H1 (cell line): ENCODE measurements around the gene RASL10A. TPM values are rescaled to one million over a fixed set of nuclear protein-coding genes. Genes with fewer than 3 reads are reported as not detected.

Source experiments
- CTCF ChIA-PET: fragments of 300-600 bp; sonication (Branson Sonifier 250); formaldehyde crosslinking; loops from one replicate; lab custom pipeline; 2021; ENCODE audit not compliant: partially characterized antibody; lab: Charles Lee
- POLR2A ChIA-PET: fragments of 300-600 bp; sonication (Branson Sonifier 250); formaldehyde crosslinking; loops from one replicate; lab custom pipeline; 2021; ENCODE audit warnings: inconsistent platforms; ENCODE audit not compliant: partially characterized antibody; lab: Charles Lee
- DNase-seq, 2 experiments: peaks; one replicate each; pipeline versions ENCODE4 v3.0.0 to v3.0.0-alpha.2; 2010 to 2022; ENCODE audit warnings: low spot score in 2 of 2, low read depth in 1 of 2, mixed read lengths in 1 of 2
- FAIRE-seq: peaks from 2 replicates; lab custom pipeline; 2011; peaks lifted over from hg19 to GRCh38; lab: Jason Lieb, UNC
- H2AFZ ChIP-seq: 2 replicates; pipeline ENCODE4 v1.8.1; 2012; ENCODE audit warnings: low read length, inconsistent platforms
- H2AK5ac ChIP-seq: 2 replicates; pipeline ENCODE4 v1.6.1; 2013; ENCODE audit warnings: low read depth, low read length
- H2BK120ac ChIP-seq: replicated peaks from 2 replicates; pipeline ENCODE3; 2013; ENCODE audit warnings: low read depth, low read length, inconsistent platforms
- H2BK12ac ChIP-seq: 2 replicates; pipeline ENCODE4 v1.6.1; 2013; ENCODE audit warnings: low read depth, low read length
- H2BK15ac ChIP-seq: 2 replicates; pipeline ENCODE4 v1.6.1; 2013; ENCODE audit warnings: low read length
- H2BK20ac ChIP-seq: 2 replicates; pipeline ENCODE4 v1.6.1; 2013; ENCODE audit warnings: low read length
- H2BK5ac ChIP-seq: 2 replicates; pipeline ENCODE4 v1.6.1; 2013; ENCODE audit warnings: low read depth, low read length
- H3K14ac ChIP-seq: 2 replicates; pipeline ENCODE4 v1.6.1; 2013; ENCODE audit warnings: inconsistent platforms; ENCODE audit not compliant: insufficient read length
- H3K18ac ChIP-seq: 2 replicates; pipeline ENCODE4 v1.6.1; 2013; ENCODE audit warnings: low read length; ENCODE audit errors: extremely low read depth
- H3K23ac ChIP-seq: 2 replicates; pipeline ENCODE4 v1.6.1; 2013; ENCODE audit warnings: inconsistent platforms; ENCODE audit not compliant: insufficient read length
- H3K23me2 ChIP-seq: 2 replicates; pipeline ENCODE4 v1.6.1; 2013; ENCODE audit warnings: low read depth, low read length
- H3K27ac ChIP-seq: 2 replicates; pipeline ENCODE4 v1.6.1; 2011; ENCODE audit warnings: low read depth, low read length, inconsistent platforms
- H3K27me3 ChIP-seq, 4 experiments: replicated peaks in 1 of 4; 1 replicate in 1 of 4; 2 replicates in 3 of 4; pipeline versions ENCODE4 v1.6.1 to v1.8.1; 2011 to 2013; ENCODE audit warnings: low read length in 3 of 4, mild to moderate bottlenecking in 3 of 4, inconsistent platforms in 2 of 4, mixed read lengths in 2 of 4, moderate library complexity in 1 of 4; ENCODE audit not compliant: control insufficient read depth in 3 of 4, insufficient read depth in 3 of 4; ENCODE audit errors: extremely low read depth in 1 of 4
- H3K36me3 ChIP-seq, 4 experiments: 2 replicates each; pipeline versions ENCODE4 v1.6.1 to v1.8.1; 2011 to 2013; ENCODE audit warnings: mild to moderate bottlenecking in 4 of 4, low read length in 3 of 4, moderate library complexity in 2 of 4, control low read depth in 1 of 4, inconsistent platforms in 1 of 4; ENCODE audit not compliant: insufficient read depth in 4 of 4, control insufficient read depth in 2 of 4
- H3K4ac ChIP-seq: replicated peaks from 2 replicates; pipeline ENCODE3; 2013; ENCODE audit warnings: low read length, low read depth, mixed read lengths, inconsistent platforms; ENCODE audit not compliant: insufficient read length
- H3K4me1 ChIP-seq, 4 experiments: replicated peaks in 1 of 4; 1 replicate in 1 of 4; 2 replicates in 3 of 4; pipeline versions ENCODE4 v1.6.1 to v1.8.1; 2011 to 2013; ENCODE audit warnings: low read length in 3 of 4, inconsistent platforms in 2 of 4, mixed read lengths in 1 of 4; ENCODE audit not compliant: insufficient read depth in 4 of 4, control insufficient read depth in 3 of 4
- H3K4me2 ChIP-seq, 2 experiments: 2 replicates each; pipeline versions ENCODE4 v1.6.1 to v1.8.1; 2011 to 2013; ENCODE audit warnings: low read depth in 2 of 2, low read length in 2 of 2, control low read depth in 1 of 2, inconsistent platforms in 1 of 2, mild to moderate bottlenecking in 1 of 2; ENCODE audit not compliant: insufficient read depth in 1 of 2
- H3K4me3 ChIP-seq, 4 experiments: fragments of 200-600, 300-600 bp in 1 of 4; sonication (generic), shearing (Covaris generic), sonication (Bioruptor Twin) in 1 of 4; 2 replicates each; pipeline versions ENCODE4 v1.5.1 to v1.8.1; 2011 to 2016; ENCODE audit warnings: low read length in 4 of 4, low read depth in 3 of 4, control low read depth in 2 of 4, inconsistent platforms in 2 of 4, mild to moderate bottlenecking in 2 of 4, mixed read lengths in 1 of 4, moderate library complexity in 1 of 4; ENCODE audit not compliant: insufficient read depth in 2 of 4; ENCODE audit errors: extremely low read depth in 1 of 4
- H3K56ac ChIP-seq: replicated peaks from 2 replicates; pipeline ENCODE3; 2013; ENCODE audit warnings: low read depth, mild to moderate bottlenecking, mixed read lengths, low read length, inconsistent platforms; ENCODE audit not compliant: insufficient read length
- H3K79me1 ChIP-seq: 2 replicates; pipeline ENCODE4 v1.6.1; 2013; ENCODE audit warnings: low read depth, low read length, control low read depth
- H3K79me2 ChIP-seq, 2 experiments: 2 replicates each; pipeline versions ENCODE4 v1.6.1 to v1.8.1; 2012 to 2013; ENCODE audit warnings: low read length in 2 of 2, mild to moderate bottlenecking in 2 of 2, inconsistent platforms in 1 of 2; ENCODE audit not compliant: insufficient read depth in 2 of 2, control insufficient read depth in 1 of 2
- H3K9ac ChIP-seq, 4 experiments: replicated peaks in 1 of 4; 1 replicate in 1 of 4; 2 replicates in 3 of 4; pipeline versions ENCODE4 v1.6.1 to v1.8.1; 2011 to 2013; ENCODE audit warnings: low read depth in 3 of 4, low read length in 3 of 4, control low read depth in 2 of 4, mild to moderate bottlenecking in 2 of 4, moderate library complexity in 2 of 4, inconsistent platforms in 1 of 4; ENCODE audit errors: extremely low read depth in 1 of 4
- H3K9me3 ChIP-seq, 2 experiments: 2 replicates each; pipeline versions ENCODE4 v1.6.1 to v1.8.1; 2012 to 2013; ENCODE audit warnings: mild to moderate bottlenecking in 2 of 2, moderate library complexity in 2 of 2, control low read depth in 1 of 2, inconsistent platforms in 1 of 2, low read depth in 1 of 2, low read length in 1 of 2, mixed read lengths in 1 of 2; ENCODE audit not compliant: insufficient read depth in 2 of 2
- H4K20me1 ChIP-seq, 2 experiments: replicated peaks in 1 of 2; 2 replicates each; pipeline versions ENCODE3 to v1.8.1; 2011 to 2013; ENCODE audit warnings: inconsistent platforms in 2 of 2, low read length in 2 of 2, mild to moderate bottlenecking in 1 of 2; ENCODE audit not compliant: insufficient read depth in 2 of 2, control insufficient read depth in 1 of 2
- H4K5ac ChIP-seq: 2 replicates; pipeline ENCODE4 v1.6.1; 2013; ENCODE audit warnings: low read length, low read depth, mixed read lengths, inconsistent platforms; ENCODE audit not compliant: insufficient read length
- H4K8ac ChIP-seq: 2 replicates; pipeline ENCODE4 v1.8.0; 2013; ENCODE audit warnings: mild to moderate bottlenecking, moderate library complexity, low read length, inconsistent platforms; ENCODE audit not compliant: insufficient read depth; ENCODE audit errors: extremely low read depth
- H4K91ac ChIP-seq: replicated peaks from 2 replicates; pipeline ENCODE3; 2013; ENCODE audit warnings: low read length, mixed read lengths, inconsistent platforms; ENCODE audit not compliant: insufficient read length
- EGR1 ChIP-seq: IDR thresholded peaks from 2 replicates; pipeline ENCODE4 v1.6.1; 2011; ENCODE audit warnings: low read depth, low read length, borderline replicate concordance
- HDAC2 ChIP-seq, 2 experiments: fragments of 300-600 bp in 1 of 2; sonication (generic) in 1 of 2; IDR thresholded peaks; 2 replicates each; pipeline ENCODE4 v1.6.1; 2011 to 2012; ENCODE audit warnings: low read depth in 2 of 2, low read length in 2 of 2, mild to moderate bottlenecking in 2 of 2, moderate library complexity in 2 of 2, borderline replicate concordance in 1 of 2, inconsistent platforms in 1 of 2
- POLR2A ChIP-seq, 2 experiments: IDR thresholded peaks; 1 replicate in 1 of 2; 2 replicates in 1 of 2; pipeline ENCODE4 v1.6.1; 2011; ENCODE audit warnings: low read depth in 2 of 2, low read length in 2 of 2, mild to moderate bottlenecking in 2 of 2; ENCODE audit errors: control extremely low read depth in 1 of 2
- TCF12 ChIP-seq: IDR thresholded peaks from 2 replicates; pipeline ENCODE4 v1.6.1; 2011; ENCODE audit warnings: low read depth, mild to moderate bottlenecking, low read length
- whole genome bisulfite sequencing, 2 experiments: shearing (Covaris generic) in 1 of 2; methylation state at CpG; one replicate each; pipeline versions ENCODE4 v1.1.6 to v1.1.7; 2013 to 2015; ENCODE audit warnings: low lambda C conversion rate in 2 of 2, mixed read lengths in 2 of 2, inconsistent platforms in 1 of 2, low coverage in 1 of 2, missing lambda C conversion rate in 1 of 2; ENCODE audit not compliant: insufficient replicate concordance in 2 of 2, insufficient coverage in 1 of 2, insufficient read length in 1 of 2; ENCODE audit errors: extremely low coverage in 1 of 2, missing lambda C conversion rate in 1 of 2; 5-methylcytosine and 5-hydroxymethylcytosine counted together
- polyA plus RNA-seq, 7 experiments: library from polyadenylated mRNA; depleted of rRNA in 3 of 7; stranded (reverse) in 5 of 7; unstranded in 2 of 7; fragments of >200 nt in 5 of 7; fragments of 200-250 nt in 2 of 7; gene quantifications; 1 replicate in 5 of 7; 2 replicates in 1 of 7; 4 replicates in 1 of 7; pipeline versions ENCODE4 v1.2.1 to v1.2.3, GENCODE V29; 2011 to 2013; ENCODE audit warnings: missing spikeins in 2 of 7, mixed read lengths in 2 of 7
- total RNA-seq: library from RNA; stranded (reverse); fragmentation: NEBNext Ultra II Directional; extraction: Animal tissue kit (Norgen Biotek cat#: 25700); gene quantifications from 2 replicates; pipeline ENCODE4 v1.2.1, GENCODE V29; 2021

Gene RASL10A
- total and polyA plus RNA-seq, 2 of the 8 experiments (the other 6 are each of a cell fraction or from before 2014, with no cell fraction given), result 1.1 to 1.5 TPM

GRCh38 chr22:29334696-29335344 lies 19.3 kb upstream of the RASL10A start:
- H3K4me1 ChIP-seq, result no peaks in the 10 kb centered on the region; a peak in 1 of 7 replicates
- no peak overlapping the region for H2AK5ac ChIP-seq
- H2BK15ac ChIP-seq, result no peak overlapping the region
- no peak overlapping the region for H4K5ac ChIP-seq
- no peak overlapping the region for H3K27ac ChIP-seq
- H3K23ac ChIP-seq, result no peak overlapping the region
- no peak overlapping the region; the same call in 1 of the 2 replicates for H4K8ac ChIP-seq
- H3K9ac ChIP-seq, result no peak overlapping the region
- no peaks in the 10 kb centered on the region for H3K23me2 ChIP-seq
- no peaks in the 10 kb centered on the region for H3K79me2 ChIP-seq
- no peak overlapping the region for H2AFZ ChIP-seq
- H2BK5ac ChIP-seq, result no peak overlapping the region
- FAIRE-seq (no peak), DNase-seq (no peak)
- H3K9me3 ChIP-seq, result no peaks in the 10 kb centered on the region
- no peak overlapping the region for H3K18ac ChIP-seq
- CTCF ChIA-PET, result interaction anchor here (1.9 kb wide), 1 partner anchor 15 kb away, joined by 5 read pairs; no protein-coding TSS in a partner anchor
- H3K27me3 ChIP-seq, result no peaks in the 10 kb centered on the region
- no peak overlapping the region for H3K56ac ChIP-seq
- POLR2A ChIA-PET, result no interaction called here
- H2BK120ac ChIP-seq, result no peak overlapping the region
- H4K91ac ChIP-seq, result no peak overlapping the region
- H4K20me1 ChIP-seq, result peaks cover 3 to 8% of the 10 kb centered on the region in 2 experiments
- H2BK20ac ChIP-seq, result no peak overlapping the region
- no peak overlapping the region for H2BK12ac ChIP-seq
- H3K14ac ChIP-seq, result no peak overlapping the region
- WGBS, 2 experiments, result 93% methylated on average over 12 of the region's 12 CpGs; no CpG with 5 or more reads in 1 of the 2 experiments
- no peak overlapping the region for H3K4ac ChIP-seq
- H3K79me1 ChIP-seq, result no peaks in the 10 kb centered on the region
- H3K4me3 ChIP-seq, result no peak overlapping the region
- H3K36me3 ChIP-seq, result peaks cover 10 to 26% (median 20%) of the 10 kb centered on the region in 4 experiments; a peak in 7 of 8 replicates
- no peak overlapping the region for H3K4me2 ChIP-seq
- TF ChIP-seq TCF12 (no peak), HDAC2 (IDR thresholded peaks at IDR 0.05; ENCODE audit: borderline replicate concordance in 1 of 2, low read depth in 2 of 2, low read length in 2 of 2) (no peak), EGR1 (no peak), POLR2A (IDR thresholded peaks at IDR 0.05; ENCODE audit: control extremely low read depth in 1 of 2, low read depth in 2 of 2, low read length in 2 of 2) (no peak)
